Gastroesophageal sphincter (tissue), 4 donors: Measurements from ENCODE around the gene SDCBP2. TPM values are rescaled to one million over a fixed set of nuclear protein-coding genes. Genes with fewer than 3 reads are reported as not detected.
A peak's percentile ranks its signal among the peaks of the same experiment; 100 is the strongest.

ENCODE experiments used
- ATAC-seq: fragments of 150-250 bp; one replicate; pipeline ENCODE4 v1.9.1; 2016; ENCODE audit warnings: mild to moderate bottlenecking, moderate library complexity
- H3K27ac ChIP-seq, 4 donors: fragments of 200-600 bp; sonication (generic) in 3 of 4; 1 replicate in 3 of 4; 2 replicates in 1 of 4; pipeline ENCODE4 v1.5.1; 2016 to 2019
- H3K27me3 ChIP-seq: fragments of 200-600 bp; sonication (generic); one replicate; pipeline ENCODE4 v1.5.1; 2019
- H3K36me3 ChIP-seq, 2 donors: fragments of 200-600 bp; sonication (generic); one replicate each; pipeline ENCODE4 v1.5.1; 2019; ENCODE audit warnings: control low read depth in 1 of 2
- H3K4me1 ChIP-seq, 3 donors: fragments of 200-600 bp; sonication (generic); 1 replicate in 2 of 3; 2 replicates in 1 of 3; pipeline ENCODE4 v1.5.1; 2016 to 2019; ENCODE audit warnings: control low read depth in 2 of 3
- H3K4me3 ChIP-seq, 2 donors: fragments of 200-600 bp; sonication (generic); one replicate each; pipeline ENCODE4 v1.5.1; 2019; ENCODE audit warnings: mild to moderate bottlenecking in 1 of 2, moderate library complexity in 1 of 2
- H3K9me3 ChIP-seq, 3 donors: fragments of 200-600 bp; sonication (generic); one replicate each; pipeline ENCODE4 v1.5.1; 2017 to 2019; ENCODE audit warnings: control low read depth in 2 of 3
- EP300 ChIP-seq: sonication (generic); formaldehyde crosslinking; IDR thresholded peaks from one replicate; pipeline ENCODE4 v1.6.1; 2017; ENCODE audit warnings: antibody characterized with exemption, mild to moderate bottlenecking
- POLR2A ChIP-seq, 2 donors: fragments of 450-650 bp; IDR thresholded peaks; one replicate each; pipeline ENCODE4 v1.6.1; 2017; ENCODE audit warnings: antibody characterized with exemption in 2 of 2, mild to moderate bottlenecking in 2 of 2, moderate library complexity in 1 of 2
- POLR2AphosphoS5 ChIP-seq: sonication (generic); formaldehyde crosslinking; IDR thresholded peaks from one replicate; pipeline ENCODE4 v1.6.1; 2017; ENCODE audit warnings: antibody characterized with exemption
- WGBS, 2 donors: methylation state at CpG; one replicate each; pipeline ENCODE4 v1.1.5; 2018; ENCODE audit warnings: low coverage in 1 of 2; 5-methylcytosine and 5-hydroxymethylcytosine counted together
- total RNA-seq, 4 donors: library from RNA; depleted of rRNA; stranded (reverse); fragments of >200 nt; gene quantifications; one replicate each; pipeline ENCODE4 v1.1.0, GENCODE V29; 2016
- TF ChIP-seq, protein P1 (sequence below), 4 experiments: fragments of 200-600 bp in 2 of 4; fragments of 450-650 bp in 2 of 4; sonication (generic) in 1 of 4; IDR thresholded peaks; one replicate each; pipeline ENCODE4 v1.5.1; 2017 to 2019; ENCODE audit warnings: antibody characterized with exemption in 4 of 4, mild to moderate bottlenecking in 2 of 4, moderate library complexity in 2 of 4

Gene SDCBP2
- total RNA-seq, 4 donors from 2014 or later: 1.6 to 17.5 (median 3.5) TPM

DNA sequence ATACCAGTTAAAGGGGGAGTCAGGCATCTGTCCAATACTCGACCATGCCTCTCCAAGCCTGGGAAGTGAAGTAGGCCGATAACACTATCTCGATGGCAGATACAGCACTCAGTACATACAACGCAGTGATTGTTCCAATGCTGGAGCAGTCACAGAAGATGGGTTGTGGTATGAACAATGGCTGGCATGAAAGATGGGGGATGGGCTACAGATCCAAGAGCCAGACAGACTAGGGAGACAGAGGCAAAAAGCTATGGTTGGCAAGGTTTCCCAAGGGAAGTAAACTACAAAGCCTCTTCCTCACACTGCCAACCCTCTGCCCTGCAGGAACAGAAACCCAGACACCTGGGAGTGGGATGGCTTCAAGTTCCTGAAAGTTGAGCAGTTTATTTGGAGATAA is 44.7 kb upstream of the SDCBP2 start:
- TF ChIP-seq, protein P1, sequence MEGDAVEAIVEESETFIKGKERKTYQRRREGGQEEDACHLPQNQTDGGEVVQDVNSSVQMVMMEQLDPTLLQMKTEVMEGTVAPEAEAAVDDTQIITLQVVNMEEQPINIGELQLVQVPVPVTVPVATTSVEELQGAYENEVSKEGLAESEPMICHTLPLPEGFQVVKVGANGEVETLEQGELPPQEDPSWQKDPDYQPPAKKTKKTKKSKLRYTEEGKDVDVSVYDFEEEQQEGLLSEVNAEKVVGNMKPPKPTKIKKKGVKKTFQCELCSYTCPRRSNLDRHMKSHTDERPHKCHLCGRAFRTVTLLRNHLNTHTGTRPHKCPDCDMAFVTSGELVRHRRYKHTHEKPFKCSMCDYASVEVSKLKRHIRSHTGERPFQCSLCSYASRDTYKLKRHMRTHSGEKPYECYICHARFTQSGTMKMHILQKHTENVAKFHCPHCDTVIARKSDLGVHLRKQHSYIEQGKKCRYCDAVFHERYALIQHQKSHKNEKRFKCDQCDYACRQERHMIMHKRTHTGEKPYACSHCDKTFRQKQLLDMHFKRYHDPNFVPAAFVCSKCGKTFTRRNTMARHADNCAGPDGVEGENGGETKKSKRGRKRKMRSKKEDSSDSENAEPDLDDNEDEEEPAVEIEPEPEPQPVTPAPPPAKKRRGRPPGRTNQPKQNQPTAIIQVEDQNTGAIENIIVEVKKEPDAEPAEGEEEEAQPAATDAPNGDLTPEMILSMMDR (IDR thresholded peaks at IDR 0.05): no peak
- TF ChIP-seq POLR2AphosphoS5: no peak
- no peak for TF ChIP-seq POLR2A (IDR thresholded peaks at IDR 0.05)
- no peak for TF ChIP-seq EP300
- Histone ChIP-seq H3K4me1 (peaks cover 10 to 88% (median 39%) of the 10 kb centered on the region in 3 donors), H3K27me3 (no peaks in the 10 kb centered on the region), H3K4me3 (no peak overlapping the region), H3K9me3 (no peaks in the 10 kb centered on the region), H3K36me3 (peaks cover 0 to 42% of the 10 kb centered on the region in 2 donors), H3K27ac (peak overlapping the region in 3 of 4 donors; percentile 50 to 59 (median 57))
- WGBS, 2 donors: 46 to 60% methylated on average over 1 to 4 of the region's 4 CpGs
- no peak for ATAC-seq

DNA sequence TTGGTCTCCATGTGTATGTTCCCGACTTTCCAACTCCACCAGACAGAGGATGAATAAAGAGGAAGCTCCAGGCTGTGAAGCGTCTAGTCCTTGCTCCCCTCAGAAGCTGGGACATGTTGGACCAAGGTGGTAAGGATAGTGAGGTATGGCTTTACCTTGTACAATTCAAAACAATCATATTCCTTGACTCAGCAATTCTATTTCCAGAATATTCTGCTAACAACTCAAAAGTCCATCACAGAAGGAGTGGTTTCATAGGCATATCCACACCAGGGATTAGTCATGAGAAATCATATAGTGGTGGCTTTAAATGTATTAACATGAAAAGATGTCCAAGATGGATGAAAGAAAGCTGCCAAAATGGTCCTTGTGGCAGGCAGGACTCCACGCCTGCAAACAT is 44.1 kb upstream of the SDCBP2 start:
- ATAC-seq: no peak
- H3K4me3 ChIP-seq: no peak overlapping the region
- WGBS, 2 donors: 70 to 74% methylated on average over 3 of the region's 3 CpGs
- H3K27ac ChIP-seq: peak overlapping the region in 3 of 4 donors; percentile 50 to 59 (median 57)
- H3K4me1 ChIP-seq: peaks cover 10 to 88% (median 38%) of the 10 kb centered on the region in 3 donors
- H3K27me3 ChIP-seq: no peaks in the 10 kb centered on the region
- TF ChIP-seq, protein P1 (IDR thresholded peaks at IDR 0.05): no peak
- TF ChIP-seq EP300 (no peak), POLR2A (IDR thresholded peaks at IDR 0.05) (no peak), POLR2AphosphoS5 (no peak)
- peaks cover 0 to 48% of the 10 kb centered on the region in 2 donors for H3K36me3 ChIP-seq
- H3K9me3 ChIP-seq: no peaks in the 10 kb centered on the region

DNA sequence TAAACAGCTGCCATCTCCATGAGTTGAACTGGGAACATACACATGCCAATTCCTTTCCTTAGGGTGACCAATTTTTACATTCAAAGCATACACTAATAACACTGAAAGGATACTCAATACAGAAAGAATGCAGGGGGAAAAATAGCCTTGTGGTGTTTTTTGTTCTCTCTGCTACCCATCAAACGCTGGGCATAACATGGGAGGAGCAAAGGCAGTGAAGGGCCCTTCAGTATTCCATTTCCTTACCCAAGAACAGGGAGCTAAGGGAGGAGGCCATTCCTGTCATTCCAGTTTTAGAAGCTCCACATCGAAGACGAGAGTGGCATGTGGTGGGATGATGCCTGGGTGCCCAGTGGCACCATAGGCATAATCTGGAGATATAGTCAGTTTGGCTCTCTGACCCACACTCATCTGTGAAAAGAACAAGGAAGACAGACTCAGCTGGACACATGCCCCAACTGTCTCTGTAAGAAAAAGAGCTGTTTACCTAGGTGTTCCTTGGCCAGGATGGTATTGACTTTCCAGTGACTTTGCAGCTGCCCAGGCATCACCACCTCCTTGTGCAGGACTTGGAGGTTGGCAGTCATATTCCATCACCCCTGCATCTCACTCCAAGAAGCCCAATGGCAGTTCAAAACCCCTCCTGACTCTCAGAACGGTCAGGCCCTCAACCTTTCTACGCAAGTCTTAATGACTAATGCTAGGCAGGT is 43.0 kb upstream of the SDCBP2 start:
- Histone ChIP-seq H3K9me3 (no peaks in the 10 kb centered on the region), H3K4me3 (no peak overlapping the region), H3K27me3 (no peaks in the 10 kb centered on the region), H3K4me1 (peaks cover 10 to 77% (median 31%) of the 10 kb centered on the region in 3 donors), H3K27ac (peak overlapping the region in 2 of 4 donors; percentile 56 to 68), H3K36me3 (peaks cover 0 to 58% of the 10 kb centered on the region in 2 donors)
- 82 to 84% methylated on average over 3 to 5 of the region's 5 CpGs for WGBS, 2 donors
- no peak for TF ChIP-seq POLR2A (IDR thresholded peaks at IDR 0.05)
- TF ChIP-seq EP300: no peak
- no peak for TF ChIP-seq POLR2AphosphoS5
- TF ChIP-seq, protein P1 (IDR thresholded peaks at IDR 0.05): no peak
- ATAC-seq: no peak

DNA sequence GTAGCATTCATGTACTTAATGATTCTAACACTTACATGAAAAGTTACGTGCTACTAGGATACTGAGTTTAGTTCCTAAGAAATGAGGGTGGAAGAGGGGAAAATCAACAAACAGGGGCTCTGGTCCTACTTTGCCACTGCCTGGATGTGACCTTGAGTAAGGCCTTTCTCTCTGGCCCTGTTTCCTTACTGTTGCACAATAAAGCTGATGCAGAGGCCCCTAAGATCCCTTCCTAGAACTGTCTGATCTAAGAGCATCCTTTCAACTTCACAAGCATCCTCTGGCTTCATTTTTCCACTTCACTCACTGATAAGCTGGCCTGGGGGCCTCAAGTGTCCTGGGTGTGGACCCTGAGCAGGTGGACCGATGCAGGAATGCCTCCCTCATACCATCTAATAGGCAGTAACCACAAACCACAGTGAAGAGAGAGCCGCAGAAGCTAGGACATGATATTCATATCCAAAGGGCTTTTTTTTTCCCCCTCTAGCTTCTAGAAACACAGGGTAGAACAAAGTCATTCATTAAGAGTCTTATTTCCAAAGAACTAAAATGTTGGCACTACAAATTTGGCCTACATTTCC is 42.4 kb upstream of the SDCBP2 start:
- peaks cover 10 to 70% (median 30%) of the 10 kb centered on the region in 3 donors for H3K4me1 ChIP-seq
- H3K4me3 ChIP-seq: no peak overlapping the region
- peak overlapping the region in 3 of 4 donors; percentile 56 to 75 (median 68) for H3K27ac ChIP-seq
- 58 to 78% methylated on average over 2 to 3 of the region's 3 CpGs for WGBS, 2 donors
- no peaks in the 10 kb centered on the region for H3K27me3 ChIP-seq
- peaks cover 0 to 58% of the 10 kb centered on the region in 2 donors for H3K36me3 ChIP-seq
- H3K9me3 ChIP-seq: no peaks in the 10 kb centered on the region
- ATAC-seq: peak; percentile 74
- no peak for TF ChIP-seq POLR2AphosphoS5
- TF ChIP-seq POLR2A (IDR thresholded peaks at IDR 0.05): no peak
- TF ChIP-seq EP300: no peak
- TF ChIP-seq, protein P1 (IDR thresholded peaks at IDR 0.05): no peak
